HG03439 (cell line): ENCODE results near the gene FAP.

Experiments
- ATAC-seq: cut with Tn5 transposase; IDR thresholded peaks from one replicate; pipeline ENCODE4 v1.9.1; 2021; ENCODE audit warnings: mild to moderate bottlenecking, moderate library complexity; ENCODE audit not compliant: unreplicated experiment

FAP gene

DNA sequence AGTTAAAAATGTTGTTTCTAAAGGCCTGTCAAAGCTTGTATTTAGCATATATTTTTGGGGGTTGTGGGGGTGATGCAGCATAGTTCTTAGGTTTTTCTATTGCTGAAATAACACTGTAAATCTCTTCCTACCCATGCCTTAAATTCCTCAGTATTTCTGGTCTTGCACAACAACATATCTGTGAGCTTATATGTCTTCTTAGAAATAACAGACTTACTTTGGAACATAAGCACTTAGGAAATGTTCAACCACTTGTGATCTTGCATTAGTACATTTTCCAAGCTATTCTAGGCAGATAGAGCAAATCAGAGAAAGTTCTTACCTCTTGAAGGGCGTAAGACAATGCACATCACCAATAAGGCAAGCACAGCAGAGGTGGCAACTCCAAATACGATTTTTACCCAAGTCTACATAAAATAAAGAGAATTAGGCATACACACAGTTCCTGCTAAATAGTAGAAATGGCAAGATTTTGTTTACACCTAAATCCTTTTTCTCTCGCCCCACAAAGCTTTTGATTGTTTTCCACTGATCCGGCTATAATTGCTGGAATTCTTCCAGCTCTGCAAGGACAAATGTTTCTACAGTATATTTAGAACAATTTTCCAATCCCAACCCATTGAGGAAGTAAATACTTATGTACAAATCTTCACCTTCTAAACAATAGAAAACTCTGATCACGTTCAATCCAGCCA, 512 bp downstream of the FAP start:
- ATAC-seq, result no peak

DNA sequence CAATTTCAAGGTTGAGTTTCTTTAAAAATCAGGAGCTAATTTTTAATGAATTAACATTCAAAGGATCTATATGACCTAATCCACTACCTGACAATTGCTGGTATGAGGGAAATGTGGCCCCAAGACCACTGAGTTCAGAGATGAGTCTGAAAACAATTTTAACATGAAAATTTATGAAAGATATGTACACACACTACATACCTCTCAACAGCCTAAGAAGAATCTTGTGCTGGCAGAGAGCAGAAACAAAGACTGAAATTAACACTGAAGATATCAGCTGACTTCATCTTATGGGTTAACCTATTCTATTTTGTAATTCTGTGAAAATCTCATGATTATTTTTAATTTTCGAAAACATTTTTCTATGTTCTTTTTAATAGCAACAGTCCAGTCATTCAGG, 1.7 kb downstream of the FAP start:
- no peak for ATAC-seq

DNA sequence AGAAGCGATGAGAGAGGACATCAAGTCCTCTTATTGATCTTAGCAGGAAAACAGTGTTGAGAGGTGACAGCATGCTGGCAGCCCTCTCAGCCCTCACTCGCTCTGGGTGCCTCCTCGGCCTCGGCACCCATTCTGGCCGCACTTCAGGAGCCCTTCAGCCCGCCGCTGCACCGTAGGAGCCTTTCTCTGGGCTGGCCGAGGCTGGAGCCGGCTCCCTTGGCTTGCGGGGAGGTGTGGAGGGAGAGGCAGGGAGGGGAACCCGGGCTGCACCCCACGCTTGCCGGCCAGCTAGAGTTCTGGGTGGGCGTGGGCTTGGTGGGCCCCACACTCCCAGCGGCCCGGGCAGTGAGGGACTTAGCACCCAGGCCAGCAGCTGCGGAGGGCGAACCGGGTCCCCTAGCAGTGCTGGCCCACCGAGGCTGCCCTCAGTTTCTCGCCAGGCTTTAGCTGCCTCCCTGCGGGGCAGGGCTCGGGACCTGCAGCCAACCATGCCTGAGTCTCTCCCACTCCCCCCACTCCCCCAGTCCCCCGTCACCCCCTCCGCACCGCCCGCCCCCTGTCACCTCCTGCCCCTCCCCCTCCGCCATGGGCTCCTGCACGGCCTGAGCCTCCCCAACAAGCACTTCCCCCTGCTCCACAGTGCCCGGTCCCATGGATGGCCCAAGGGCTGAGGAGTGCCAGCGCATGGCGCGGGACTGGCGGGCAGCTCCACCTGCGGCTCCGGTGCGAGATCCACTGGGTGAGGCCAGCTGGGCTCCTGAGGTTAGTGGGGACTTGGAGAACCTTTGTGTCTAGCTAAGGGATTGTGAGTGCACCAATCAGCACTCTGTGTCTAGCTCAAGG, 8.4 kb downstream of the FAP start:
- ATAC-seq, result no peak

DNA sequence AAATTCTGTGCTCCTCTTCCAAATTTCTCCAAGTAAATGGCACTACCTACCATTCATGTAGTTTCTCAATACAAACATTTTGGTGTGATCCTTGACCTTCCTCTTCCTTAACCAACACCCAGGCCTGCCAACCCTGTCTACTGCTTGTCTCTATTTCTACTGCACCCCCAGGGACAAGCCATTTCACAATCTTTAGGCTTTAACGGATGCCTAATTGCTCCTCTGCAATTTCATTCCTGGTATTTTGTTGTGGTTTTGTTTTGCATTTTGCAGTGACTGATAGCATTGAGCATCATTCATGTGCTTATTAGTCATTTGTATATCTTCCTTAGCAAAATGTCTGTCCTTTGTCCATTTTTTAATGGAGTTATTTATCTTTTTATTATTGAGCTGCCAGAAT, 10.0 kb downstream of the FAP start:
- no peak for ATAC-seq

DNA sequence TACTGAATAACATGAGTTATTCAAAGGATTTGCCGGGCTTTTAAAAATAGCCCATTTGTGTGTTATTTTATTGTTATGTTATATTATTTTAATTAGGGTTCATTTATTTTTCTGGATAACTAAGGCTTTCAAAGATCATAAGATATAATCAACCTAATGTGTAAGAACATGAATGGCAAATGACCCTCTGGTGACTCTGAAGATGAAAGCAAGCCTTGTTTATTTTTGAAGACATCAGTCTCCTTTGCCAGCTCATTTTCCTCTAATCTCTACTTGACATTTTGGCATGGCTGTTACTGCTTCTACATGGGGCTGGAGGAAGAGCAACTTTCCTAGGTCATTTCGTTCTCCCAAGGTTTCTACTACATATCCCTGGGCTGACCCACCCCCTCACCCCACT, 10.6 kb downstream of the FAP start:
- no peak for ATAC-seq

DNA sequence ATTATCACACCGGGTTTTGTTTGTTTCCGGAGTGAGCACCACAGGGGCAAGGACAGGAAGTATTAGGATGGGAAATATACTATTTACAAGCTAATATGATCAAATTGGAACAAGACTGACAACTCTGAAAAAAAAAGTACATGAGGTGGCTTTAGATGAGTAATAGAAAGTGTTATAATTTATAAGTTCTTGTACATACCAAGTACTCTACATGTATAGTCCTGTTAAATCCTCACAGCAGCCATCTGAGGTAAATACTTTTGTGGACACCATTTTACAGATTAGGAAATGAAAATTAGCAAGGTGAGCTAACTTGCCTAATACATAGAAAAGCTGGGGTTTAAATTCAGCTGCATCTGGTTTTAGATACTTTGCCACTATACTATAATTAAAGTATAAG, 11.2 kb downstream of the FAP start:
- ATAC-seq, result no peak

DNA sequence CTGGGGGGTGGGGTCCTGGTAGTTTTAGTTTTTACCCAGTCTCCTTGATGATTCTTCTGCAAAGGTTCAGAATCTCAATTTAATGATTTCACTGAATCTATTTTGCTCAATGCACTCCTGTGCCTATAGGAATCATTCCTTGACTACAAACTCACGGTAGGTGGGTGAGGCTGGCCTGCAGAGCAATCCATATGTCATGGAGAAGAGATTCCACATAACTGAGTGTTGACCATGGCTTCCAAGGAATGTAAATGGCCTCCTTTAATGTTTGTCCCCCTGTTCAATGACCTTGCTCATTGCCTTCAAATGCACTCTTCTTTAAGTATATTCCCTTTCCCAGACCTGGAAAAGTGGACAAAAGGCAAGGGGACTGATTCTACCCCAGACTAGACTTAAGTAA, 12.5 kb downstream of the FAP start:
- ATAC-seq, result no peak

DNA sequence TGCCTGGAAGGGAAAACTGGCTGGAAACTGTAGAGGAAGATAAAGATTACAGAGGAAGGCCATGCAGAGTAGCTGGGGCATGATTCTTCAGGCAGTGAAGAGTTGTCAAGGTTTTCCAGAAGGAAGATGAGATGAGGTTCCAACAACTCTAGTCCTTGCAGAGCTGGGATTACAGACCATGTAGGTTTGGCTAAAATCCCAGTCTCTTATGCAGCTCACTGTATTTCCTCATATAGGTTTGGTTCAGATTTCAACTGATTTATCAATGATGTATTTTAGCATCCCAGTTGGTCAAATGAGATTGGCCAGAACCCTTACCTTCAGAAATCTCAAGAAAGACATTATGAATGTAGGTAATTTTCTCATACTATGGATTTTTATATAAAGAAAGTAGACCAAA, 16.4 kb downstream of the FAP start:
- ATAC-seq, result no peak

DNA sequence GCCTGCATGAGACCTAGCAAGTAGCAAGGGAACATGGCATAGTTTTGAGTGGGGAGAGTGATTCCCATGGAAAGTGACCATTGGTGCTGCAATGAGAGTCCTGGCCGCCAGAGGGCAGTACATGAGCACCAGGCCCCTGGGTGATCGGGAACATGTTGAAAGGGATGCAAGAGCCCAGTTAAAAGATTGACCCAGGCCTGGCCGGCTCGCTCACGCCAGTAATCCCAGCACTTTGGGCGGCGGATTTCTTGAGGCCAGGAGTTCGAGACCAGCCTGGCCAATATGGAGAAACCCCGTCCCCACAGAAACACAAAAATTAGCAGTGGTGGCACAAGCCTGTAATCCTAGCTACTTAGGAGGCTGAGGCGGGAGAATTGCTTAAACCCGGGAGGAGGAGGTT, 22.2 kb downstream of the FAP start:
- peak; percentile 93 for ATAC-seq

DNA sequence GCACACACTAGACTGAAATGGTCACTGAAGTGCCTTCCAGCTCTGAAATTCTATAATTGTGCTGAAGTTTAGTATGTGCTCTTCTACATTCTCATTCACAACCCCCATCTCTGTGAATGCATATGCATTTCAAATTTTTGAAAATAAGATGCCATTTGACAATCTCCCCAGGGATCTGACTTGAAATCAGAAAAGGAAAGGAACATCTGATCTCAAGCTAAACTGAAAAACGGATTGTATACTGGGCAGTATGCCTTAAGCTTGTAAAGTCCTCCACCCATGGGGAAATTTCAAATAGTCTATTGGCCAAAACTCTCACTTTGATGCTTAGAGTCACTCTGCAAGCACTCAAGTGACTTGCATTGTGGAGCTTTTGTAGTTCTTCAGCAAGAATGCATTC, 22.9 kb downstream of the FAP start:
- no peak for ATAC-seq

DNA sequence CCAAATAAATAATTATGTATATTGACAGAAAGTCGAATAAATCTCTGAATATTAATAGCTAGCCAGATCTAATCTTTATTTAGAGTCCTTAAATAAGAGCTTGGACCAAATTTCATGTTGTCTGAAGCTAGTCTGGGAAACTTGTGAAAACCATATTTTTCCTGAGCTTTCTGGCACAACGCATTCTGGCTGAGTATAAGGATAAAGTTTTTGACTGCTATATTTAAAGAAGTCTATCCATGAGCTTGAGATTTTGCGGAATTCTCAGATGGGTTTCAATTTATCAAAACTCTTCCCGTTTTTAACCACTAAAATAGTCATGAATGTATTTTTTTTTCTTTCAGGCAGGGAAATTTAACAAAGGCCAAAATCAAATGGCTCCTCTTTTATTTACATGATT, 23.8 kb downstream of the FAP start:
- no peak for ATAC-seq

DNA sequence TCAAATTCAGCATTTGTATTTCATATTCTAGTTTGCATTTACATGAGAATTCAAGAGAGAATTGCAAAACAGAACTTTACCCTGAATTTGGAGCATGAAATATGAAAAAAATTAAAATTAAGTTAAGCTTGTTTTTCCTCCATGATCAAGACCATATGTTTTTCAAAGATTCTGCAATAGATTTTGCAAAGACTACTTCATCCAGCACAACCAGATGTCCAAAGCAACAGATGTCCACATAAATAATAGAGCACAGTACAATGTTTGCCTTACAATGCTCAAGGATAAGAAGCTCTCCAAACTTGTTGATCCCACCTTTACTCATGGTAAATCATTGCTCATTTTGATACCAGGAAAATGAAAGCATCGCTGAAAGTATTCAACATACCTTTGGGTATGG, 25.6 kb downstream of the FAP start:
- no peak for ATAC-seq

DNA sequence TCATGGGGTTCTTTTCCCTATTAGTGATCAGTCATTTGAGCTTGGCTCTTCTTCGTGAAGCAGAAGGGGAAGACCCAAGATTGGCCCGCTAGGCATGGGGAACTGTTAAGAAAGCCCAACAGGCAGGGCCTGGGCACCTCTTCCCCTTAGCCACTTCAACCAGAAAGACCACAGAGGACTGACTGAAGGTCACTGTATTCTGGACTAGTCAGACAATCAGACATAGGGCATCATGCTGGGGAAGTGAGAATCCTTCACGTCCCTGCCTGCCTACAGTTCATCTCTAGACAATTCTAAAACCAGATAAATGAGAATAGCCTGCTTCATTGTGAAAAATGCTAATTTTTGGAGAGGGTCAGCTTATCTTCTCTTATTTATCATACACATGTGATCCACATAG, 28.1 kb downstream of the FAP start:
- no peak for ATAC-seq

DNA sequence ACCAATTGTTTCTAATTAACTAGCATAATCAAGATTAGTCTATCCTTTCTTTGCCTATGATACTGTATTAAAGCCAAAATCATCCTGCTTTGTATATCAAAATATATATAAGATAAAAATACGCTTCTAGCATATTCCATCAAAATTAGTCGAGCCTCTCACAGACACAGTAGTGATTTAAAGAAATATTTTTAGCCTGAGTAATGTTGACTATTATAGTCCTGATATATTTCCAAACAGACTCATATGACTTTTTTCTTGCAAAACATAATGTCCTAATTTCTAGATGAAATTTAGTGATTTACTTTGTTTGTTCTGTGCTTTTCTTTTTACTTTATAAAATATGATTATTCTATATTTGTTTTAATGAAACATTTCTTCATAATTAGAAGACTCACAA, 30.9 kb downstream of the FAP start:
- no peak for ATAC-seq

DNA sequence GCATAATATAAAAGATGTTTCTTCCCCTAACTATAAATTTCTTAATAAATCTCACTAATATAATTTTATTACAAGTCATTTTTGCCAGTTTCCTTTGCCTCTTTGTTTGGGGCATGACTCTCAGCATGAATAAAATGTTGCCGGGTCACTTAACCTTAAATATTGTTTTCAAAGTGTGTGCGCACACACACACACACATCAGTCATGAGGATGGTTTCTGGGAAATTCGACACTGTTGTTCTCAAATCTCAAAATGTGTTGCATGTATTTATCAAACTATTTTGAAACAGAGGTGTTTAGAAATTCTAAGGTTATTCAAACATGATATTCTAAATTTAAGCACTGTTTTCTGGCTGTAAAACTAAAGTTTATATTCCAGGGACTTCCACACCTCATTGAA, 31.5 kb downstream of the FAP start:
- no peak for ATAC-seq

DNA sequence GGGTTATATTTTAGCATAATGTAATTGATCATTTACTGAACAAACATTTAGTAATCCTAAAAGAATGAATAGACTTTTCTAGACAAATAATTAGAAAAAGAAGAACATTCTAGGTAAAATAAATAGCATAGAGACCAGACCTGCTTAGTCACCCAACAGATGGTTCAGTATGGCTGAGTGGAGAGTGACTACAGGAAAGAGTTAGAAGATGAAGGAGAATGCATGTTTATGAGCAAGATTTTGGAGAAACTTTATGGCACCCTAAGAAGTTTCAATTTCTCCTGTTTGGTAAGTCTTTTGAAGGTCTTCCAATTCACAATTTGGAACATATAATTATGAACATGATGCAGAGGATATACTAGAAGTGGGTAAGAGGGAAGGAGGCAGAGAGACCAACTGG, 32.9 kb downstream of the FAP start:
- ATAC-seq, result no peak

DNA sequence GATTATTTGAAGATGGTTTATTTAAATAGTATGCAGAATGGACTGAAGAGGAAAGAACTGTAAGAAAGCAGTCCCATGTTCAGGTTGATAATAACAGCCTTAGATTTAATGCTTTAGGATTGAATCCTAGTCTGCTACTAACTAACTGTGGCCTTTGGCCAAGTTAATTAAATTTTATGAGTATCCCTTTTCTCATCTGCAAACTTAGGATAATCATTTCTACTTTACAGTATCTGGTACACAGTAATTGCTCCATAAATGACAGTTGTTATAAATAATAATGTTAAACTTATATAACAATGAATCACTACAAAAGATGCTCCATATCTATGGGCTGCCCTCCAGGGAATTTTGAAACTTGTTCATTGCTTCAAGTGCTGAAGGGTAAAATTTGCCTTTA, 41.0 kb downstream of the FAP start:
- ATAC-seq, result no peak

DNA sequence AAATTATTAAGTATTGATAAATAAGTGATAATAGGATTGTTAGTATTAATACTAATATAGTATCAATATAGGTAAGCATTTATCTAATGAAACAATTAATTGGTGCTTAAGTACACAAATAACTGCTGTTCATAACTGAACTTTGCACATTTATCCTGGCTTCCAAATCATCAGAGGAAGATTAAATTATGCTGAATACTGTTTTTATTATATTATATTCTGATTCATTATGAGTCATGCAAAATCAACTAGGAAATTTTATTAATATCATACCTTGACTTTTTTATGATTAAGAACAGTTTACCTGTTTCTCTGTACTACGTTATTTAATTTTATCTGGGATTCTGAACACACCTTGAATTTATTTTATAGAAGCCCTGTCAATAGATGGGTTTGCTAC, 42.6 kb downstream of the FAP start:
- ATAC-seq, result no peak

DNA sequence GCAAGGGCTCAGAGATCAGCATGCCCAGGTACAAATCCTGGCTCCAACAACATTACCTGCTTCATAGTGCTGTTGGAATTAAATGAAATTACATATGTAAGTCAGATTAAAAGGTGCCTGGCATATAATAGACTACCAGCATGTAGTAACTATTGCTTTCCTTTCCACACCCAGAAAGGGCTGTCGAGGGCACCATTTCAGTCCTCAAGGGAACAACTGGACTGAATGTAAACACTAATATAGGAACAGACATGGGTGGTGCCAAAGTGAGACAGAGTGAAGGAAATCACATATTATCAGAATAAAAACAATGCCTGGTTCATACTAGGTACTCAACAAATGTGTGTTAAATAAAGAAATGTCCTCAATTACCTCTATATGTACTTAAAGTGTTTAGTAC, 43.3 kb downstream of the FAP start:
- no peak for ATAC-seq

DNA sequence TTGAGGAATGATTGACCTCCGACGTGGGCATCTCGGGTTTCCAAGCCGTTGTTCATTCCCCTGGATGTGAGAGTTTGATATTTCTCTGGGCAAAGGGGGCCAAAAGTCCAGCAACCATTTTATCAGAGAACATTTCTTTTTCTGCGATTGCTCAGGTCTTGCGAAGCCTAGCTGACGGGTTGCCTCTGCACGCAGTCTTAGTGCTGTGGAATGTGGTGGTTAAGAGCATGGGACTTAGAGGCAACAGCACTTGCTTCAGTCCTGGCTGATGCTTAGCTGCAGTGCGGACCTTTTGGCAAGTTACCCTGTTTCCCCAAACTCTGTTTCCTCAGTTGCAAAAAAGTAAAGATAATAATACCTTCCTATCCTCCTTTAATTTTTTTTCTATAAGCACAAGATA, 45.0 kb downstream of the FAP start:
- ATAC-seq, result no peak

DNA sequence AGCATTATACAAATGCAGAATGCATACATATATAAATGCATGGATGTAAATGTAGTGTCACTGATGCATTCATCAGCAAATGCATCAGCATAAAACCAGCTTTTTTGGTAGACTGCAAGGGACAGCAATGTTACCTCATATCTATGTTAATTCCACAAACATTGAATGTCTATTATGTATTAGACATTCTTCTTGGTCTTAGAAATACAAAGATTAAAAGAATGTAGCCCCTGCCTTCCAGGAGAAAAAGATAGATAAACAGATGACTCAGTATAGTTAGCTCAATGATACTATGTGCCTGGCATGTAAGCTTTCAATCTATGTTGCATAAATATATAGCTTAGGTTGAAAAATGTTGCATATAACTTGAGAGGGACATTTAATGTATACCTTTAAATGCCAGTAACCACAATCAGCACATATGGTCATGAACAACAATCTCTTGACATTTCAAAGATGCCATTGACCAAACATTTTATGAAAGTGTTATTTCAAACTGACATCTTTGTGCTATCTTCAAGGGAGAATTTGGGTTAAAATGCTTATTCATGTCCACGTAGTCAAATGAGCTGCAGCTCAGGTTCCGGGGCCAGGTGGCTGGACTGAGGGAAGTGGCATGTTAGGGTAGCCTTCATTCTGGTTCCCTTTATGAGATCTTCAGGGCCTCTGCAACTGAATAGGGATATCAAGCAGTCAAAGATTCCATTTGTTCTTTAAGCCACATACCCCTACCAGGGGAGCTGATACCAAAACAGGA, 46.0 kb downstream of the FAP start:
- no peak for ATAC-seq

DNA sequence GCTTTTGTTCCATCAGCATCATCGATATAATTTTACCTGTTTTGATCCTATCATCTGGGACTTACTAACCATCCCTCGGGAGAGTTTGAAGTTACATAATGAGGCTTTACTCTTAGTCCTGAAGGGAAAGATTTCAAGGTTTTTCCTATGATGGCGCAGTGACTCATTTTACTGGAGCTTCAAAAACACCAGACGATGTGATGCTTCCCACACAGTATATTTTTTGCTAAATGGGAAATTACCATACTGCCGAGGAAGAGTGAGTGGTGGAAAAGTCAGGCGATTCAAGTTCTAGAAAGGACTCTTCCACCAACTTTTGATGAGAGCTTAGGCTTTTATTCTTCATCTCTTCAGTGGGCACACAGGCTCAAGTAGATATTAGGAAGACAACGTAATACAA, 46.6 kb downstream of the FAP start:
- no peak for ATAC-seq
